ENCODE results near the gene NVL.

GRCh38 chr1:224203243-224204016, 126.5 kb downstream of the NVL start:
- no peak for TF ChIP-seq SIN3A (IDR thresholded peaks at IDR 0.05; ENCODE audit: borderline replicate concordance, insufficient read depth, low read length)
- TF ChIP-seq POLR2AphosphoS5 (IDR thresholded peaks at IDR 0.05; ENCODE audit: low read depth, low read length), result no peak
- TF ChIP-seq, protein P1, sequence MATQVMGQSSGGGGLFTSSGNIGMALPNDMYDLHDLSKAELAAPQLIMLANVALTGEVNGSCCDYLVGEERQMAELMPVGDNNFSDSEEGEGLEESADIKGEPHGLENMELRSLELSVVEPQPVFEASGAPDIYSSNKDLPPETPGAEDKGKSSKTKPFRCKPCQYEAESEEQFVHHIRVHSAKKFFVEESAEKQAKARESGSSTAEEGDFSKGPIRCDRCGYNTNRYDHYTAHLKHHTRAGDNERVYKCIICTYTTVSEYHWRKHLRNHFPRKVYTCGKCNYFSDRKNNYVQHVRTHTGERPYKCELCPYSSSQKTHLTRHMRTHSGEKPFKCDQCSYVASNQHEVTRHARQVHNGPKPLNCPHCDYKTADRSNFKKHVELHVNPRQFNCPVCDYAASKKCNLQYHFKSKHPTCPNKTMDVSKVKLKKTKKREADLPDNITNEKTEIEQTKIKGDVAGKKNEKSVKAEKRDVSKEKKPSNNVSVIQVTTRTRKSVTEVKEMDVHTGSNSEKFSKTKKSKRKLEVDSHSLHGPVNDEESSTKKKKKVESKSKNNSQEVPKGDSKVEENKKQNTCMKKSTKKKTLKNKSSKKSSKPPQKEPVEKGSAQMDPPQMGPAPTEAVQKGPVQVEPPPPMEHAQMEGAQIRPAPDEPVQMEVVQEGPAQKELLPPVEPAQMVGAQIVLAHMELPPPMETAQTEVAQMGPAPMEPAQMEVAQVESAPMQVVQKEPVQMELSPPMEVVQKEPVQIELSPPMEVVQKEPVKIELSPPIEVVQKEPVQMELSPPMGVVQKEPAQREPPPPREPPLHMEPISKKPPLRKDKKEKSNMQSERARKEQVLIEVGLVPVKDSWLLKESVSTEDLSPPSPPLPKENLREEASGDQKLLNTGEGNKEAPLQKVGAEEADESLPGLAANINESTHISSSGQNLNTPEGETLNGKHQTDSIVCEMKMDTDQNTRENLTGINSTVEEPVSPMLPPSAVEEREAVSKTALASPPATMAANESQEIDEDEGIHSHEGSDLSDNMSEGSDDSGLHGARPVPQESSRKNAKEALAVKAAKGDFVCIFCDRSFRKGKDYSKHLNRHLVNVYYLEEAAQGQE (IDR thresholded peaks at IDR 0.05; ENCODE audit: insufficient read depth in 1 of 2, low read depth in 2 of 2, low read length in 2 of 2), result no peak
- TF ChIP-seq TAF1 (IDR thresholded peaks at IDR 0.05; ENCODE audit: borderline replicate concordance, insufficient read depth, low read length), result no peak
